CD4-positive, alpha-beta T cell (primary cell): ENCODE data around the gene FEZF2. TPM values are rescaled to one million over a fixed set of nuclear protein-coding genes. Genes with fewer than 3 reads are reported as not detected.

Source experiments
- ATAC-seq: fragments of 200-7000 bp; cut with Tn5 transposase; one replicate; pipeline ENCODE4 v1.10.0; 2022; ENCODE audit warnings: mild to moderate bottlenecking; ENCODE audit not compliant: poor library complexity
- CTCF ChIA-PET: fragments of 350-600 bp; sonication (Branson Sonifier 250); formaldehyde crosslinking; loops from one replicate; lab custom pipeline; 2021; ENCODE audit warnings: antibody characterized with exemption, inconsistent platforms; lab: Charles Lee
- POLR2A ChIA-PET: fragments of 350-600 bp; sonication (Branson Sonifier 250); formaldehyde crosslinking; loops from one replicate; lab custom pipeline; 2021; ENCODE audit warnings: antibody characterized with exemption, inconsistent platforms; lab: Charles Lee
- DNase-seq, 14 experiments: peaks; one replicate each; pipeline ENCODE4 v3.0.0-alpha.2; 2013 to 2020; ENCODE audit warnings: mixed read lengths in 2 of 14
- H3K27ac ChIP-seq, 2 donors: one replicate each; pipeline versions ENCODE4 v1.5.1 to v1.7.0; 2013; ENCODE audit warnings: low read length in 2 of 2, low read depth in 1 of 2, mild to moderate bottlenecking in 1 of 2
- H3K27me3 ChIP-seq, 2 experiments: 1 replicate in 1 of 2; 2 replicates in 1 of 2; pipeline versions ENCODE4 v1.6.1 to v1.7.0; 2013; ENCODE audit warnings: low read length in 2 of 2, control low read depth in 1 of 2, mild to moderate bottlenecking in 1 of 2, moderate library complexity in 1 of 2; ENCODE audit not compliant: insufficient read depth in 2 of 2, control insufficient read depth in 1 of 2
- H3K36me3 ChIP-seq: one replicate; pipeline ENCODE4 v1.6.1; 2013; ENCODE audit warnings: low read length, control low read depth; ENCODE audit not compliant: insufficient read depth
- H3K4me1 ChIP-seq: one replicate; pipeline ENCODE4 v1.6.1; 2013; ENCODE audit warnings: low read length, control low read depth; ENCODE audit not compliant: insufficient read depth
- H3K4me3 ChIP-seq: one replicate; pipeline ENCODE4 v1.5.1; 2013; ENCODE audit warnings: mild to moderate bottlenecking, low read length, moderate library complexity
- H3K9me3 ChIP-seq, 2 experiments: 1 replicate in 1 of 2; 2 replicates in 1 of 2; pipeline versions ENCODE4 v1.6.1 to v1.7.0; 2013; ENCODE audit warnings: low read length in 2 of 2, mild to moderate bottlenecking in 2 of 2, control low read depth in 1 of 2, moderate library complexity in 1 of 2; ENCODE audit not compliant: control insufficient read depth in 1 of 2, insufficient read depth in 1 of 2
- H3K27ac Mint-ChIP-seq: one replicate; pipeline ENCODE4 v1.8.0; 2020; ENCODE audit warnings: mixed read lengths
- H3K27me3 Mint-ChIP-seq: one replicate; pipeline ENCODE4 v1.8.0; 2021; ENCODE audit warnings: mixed read lengths
- H3K36me3 Mint-ChIP-seq: one replicate; pipeline ENCODE4 v1.8.0; 2021; ENCODE audit warnings: low read depth, mixed read lengths
- H3K4me1 Mint-ChIP-seq: one replicate; pipeline ENCODE4 v1.8.0; 2021; ENCODE audit warnings: low read depth, mixed read lengths
- H3K4me3 Mint-ChIP-seq: one replicate; pipeline ENCODE4 v1.8.0; 2020; ENCODE audit warnings: mild to moderate bottlenecking, mixed read lengths
- H3K9me3 Mint-ChIP-seq: one replicate; pipeline ENCODE4 v1.8.0; 2020; ENCODE audit warnings: mixed read lengths
- intact Hi-C, 2 experiments: fragments of 100-400 bp; cut with DNase I in 1 of 2; cut with micrococcal nuclease in 1 of 2; formaldehyde crosslinking; loops; one replicate each; pipeline versions ENCODE4 v1.15.1 to v1.9.0; 2023 to 2025; cut with DNase I, micrococcal nuclease
- total RNA-seq, 174 experiments: library from RNA in 2 of 174; stranded (reverse) in 2 of 174; gene quantifications; one replicate each; pipeline ENCODE4 v1.2.3 and lab custom pipeline; 2021 to 2026
- TF ChIP-seq, protein P1 (sequence below): fragments of 200-600 bp; IDR thresholded peaks from one replicate; pipeline ENCODE4 v1.8.0; 2022; ENCODE audit warnings: antibody characterized with exemption, mild to moderate bottlenecking

Gene FEZF2
- total RNA-seq, 2 experiments from 2014 or later: not detected

DNA sequence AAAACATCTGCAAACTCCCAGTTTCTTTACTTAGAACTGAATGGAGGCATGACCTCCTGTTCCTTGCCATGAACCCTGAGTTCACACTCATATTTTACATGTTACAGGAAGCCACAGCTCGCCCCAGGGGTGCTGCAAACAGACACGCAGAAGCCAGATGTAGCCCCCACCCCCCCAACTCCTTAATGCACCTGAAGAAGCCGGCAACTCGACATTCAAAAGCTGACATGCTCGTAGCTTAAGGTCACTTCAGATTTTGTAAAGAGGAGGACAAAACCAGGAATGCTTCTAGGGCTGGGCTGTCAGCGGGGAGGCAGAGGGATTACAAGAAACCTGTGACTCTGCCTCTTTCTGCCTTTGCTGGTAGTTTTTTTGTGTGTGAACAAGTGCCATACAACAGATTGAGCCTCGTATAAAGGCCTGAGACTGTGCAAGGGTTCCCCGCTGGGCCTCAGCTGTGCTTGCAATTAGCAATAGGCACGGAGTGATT lies 42.0 kb upstream of the FEZF2 start:
- no peaks in the 10 kb centered on the region for H3K4me1 ChIP-seq
- H3K27me3 Mint-ChIP-seq: peaks cover 15% of the 10 kb centered on the region
- H3K4me1 Mint-ChIP-seq: no peaks in the 10 kb centered on the region
- H3K27ac ChIP-seq: no peak overlapping the region
- no peaks in the 10 kb centered on the region for H3K27me3 ChIP-seq
- no peak for ATAC-seq
- intact Hi-C loops: no loop called here
- no peak overlapping the region for H3K4me3 ChIP-seq
- DNase-seq: no peak
- ChIA-PET POLR2A (no interaction called here), CTCF (no interaction called here)
- no peak overlapping the region for H3K4me3 Mint-ChIP-seq
- TF ChIP-seq, protein P1, sequence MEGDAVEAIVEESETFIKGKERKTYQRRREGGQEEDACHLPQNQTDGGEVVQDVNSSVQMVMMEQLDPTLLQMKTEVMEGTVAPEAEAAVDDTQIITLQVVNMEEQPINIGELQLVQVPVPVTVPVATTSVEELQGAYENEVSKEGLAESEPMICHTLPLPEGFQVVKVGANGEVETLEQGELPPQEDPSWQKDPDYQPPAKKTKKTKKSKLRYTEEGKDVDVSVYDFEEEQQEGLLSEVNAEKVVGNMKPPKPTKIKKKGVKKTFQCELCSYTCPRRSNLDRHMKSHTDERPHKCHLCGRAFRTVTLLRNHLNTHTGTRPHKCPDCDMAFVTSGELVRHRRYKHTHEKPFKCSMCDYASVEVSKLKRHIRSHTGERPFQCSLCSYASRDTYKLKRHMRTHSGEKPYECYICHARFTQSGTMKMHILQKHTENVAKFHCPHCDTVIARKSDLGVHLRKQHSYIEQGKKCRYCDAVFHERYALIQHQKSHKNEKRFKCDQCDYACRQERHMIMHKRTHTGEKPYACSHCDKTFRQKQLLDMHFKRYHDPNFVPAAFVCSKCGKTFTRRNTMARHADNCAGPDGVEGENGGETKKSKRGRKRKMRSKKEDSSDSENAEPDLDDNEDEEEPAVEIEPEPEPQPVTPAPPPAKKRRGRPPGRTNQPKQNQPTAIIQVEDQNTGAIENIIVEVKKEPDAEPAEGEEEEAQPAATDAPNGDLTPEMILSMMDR: no peak
- H3K9me3 Mint-ChIP-seq: no peaks in the 10 kb centered on the region
- H3K36me3 Mint-ChIP-seq: no peaks in the 10 kb centered on the region
- H3K9me3 ChIP-seq: no peaks in the 10 kb centered on the region
- H3K27ac Mint-ChIP-seq: no peak overlapping the region
- H3K36me3 ChIP-seq: no peaks in the 10 kb centered on the region

DNA sequence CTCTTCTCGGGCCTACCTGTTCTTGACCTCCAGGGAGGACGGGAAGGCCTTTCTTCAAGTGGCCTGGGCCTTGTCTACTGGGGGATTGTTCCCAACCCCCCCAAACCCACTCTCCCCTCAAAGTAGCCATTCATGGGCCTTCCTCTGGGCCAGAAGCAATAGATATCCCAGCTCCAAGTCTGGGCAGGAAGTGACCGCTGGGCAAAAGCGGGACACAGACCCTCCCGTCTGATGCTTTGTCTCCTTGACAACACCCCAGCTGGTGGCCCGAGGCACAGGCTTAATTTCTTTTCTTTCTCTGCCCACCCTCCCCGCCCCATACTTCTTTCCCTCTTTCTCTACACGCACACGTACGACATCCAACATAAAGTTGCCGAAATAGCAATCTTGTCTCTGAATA lies 41.4 kb upstream of the FEZF2 start:
- Mint-ChIP-seq H3K4me3 (no peak overlapping the region), H3K36me3 (no peaks in the 10 kb centered on the region), H3K4me1 (no peaks in the 10 kb centered on the region), H3K9me3 (no peaks in the 10 kb centered on the region), H3K27ac (no peak overlapping the region), H3K27me3 (peaks cover 20% of the 10 kb centered on the region)
- TF ChIP-seq, protein P1: no peak
- Histone ChIP-seq H3K36me3 (no peaks in the 10 kb centered on the region), H3K27ac (no peak overlapping the region), H3K4me1 (no peaks in the 10 kb centered on the region), H3K9me3 (no peaks in the 10 kb centered on the region), H3K4me3 (no peak overlapping the region), H3K27me3 (no peaks in the 10 kb centered on the region)
- intact Hi-C loops: no loop called here
- ATAC-seq: no peak
- POLR2A ChIA-PET: no interaction called here
- CTCF ChIA-PET: no interaction called here
- DNase-seq: no peak

DNA sequence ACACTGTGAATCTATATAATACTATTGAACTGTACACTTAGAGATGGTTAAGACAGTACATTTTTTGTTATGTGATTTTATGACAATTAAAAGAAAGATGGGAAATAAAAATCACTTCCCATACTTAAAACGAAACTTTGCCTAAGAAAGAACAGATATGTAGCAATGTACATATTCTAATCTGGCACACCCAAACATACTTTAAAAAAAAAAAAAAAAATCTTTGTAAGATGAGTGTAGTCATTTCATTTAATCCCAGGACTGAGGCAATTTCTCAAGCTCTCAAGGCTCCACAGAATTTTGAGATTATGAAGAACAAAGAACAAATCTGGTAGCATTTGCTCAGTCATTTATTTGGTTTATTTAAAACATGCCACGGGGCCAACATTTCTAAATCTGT lies 40.3 kb upstream of the FEZF2 start:
- Mint-ChIP-seq H3K36me3 (no peaks in the 10 kb centered on the region), H3K27me3 (peaks cover 21% of the 10 kb centered on the region), H3K27ac (no peak overlapping the region), H3K4me1 (no peaks in the 10 kb centered on the region), H3K4me3 (no peak overlapping the region), H3K9me3 (no peaks in the 10 kb centered on the region)
- ChIA-PET CTCF (no interaction called here), POLR2A (no interaction called here)
- Histone ChIP-seq H3K4me1 (no peaks in the 10 kb centered on the region), H3K27me3 (no peaks in the 10 kb centered on the region), H3K4me3 (no peak overlapping the region), H3K27ac (no peak overlapping the region), H3K36me3 (no peaks in the 10 kb centered on the region), H3K9me3 (no peaks in the 10 kb centered on the region)
- DNase-seq: no peak
- intact Hi-C loops: no loop called here
- TF ChIP-seq, protein P1: no peak
- no peak for ATAC-seq
